Mammary epithelial cell (primary cell): Measurements from ENCODE around the gene FGF21.

Source experiments
- EZH2 ChIP-seq: IDR thresholded peaks from 2 replicates; pipeline ENCODE4 v1.6.1; 2012; ENCODE audit warnings: low read length, inconsistent platforms, borderline replicate concordance
- TF ChIP-seq, protein P1 (sequence below), 2 donors: IDR thresholded peaks in 1 of 2; conservative IDR thresholded peaks in 1 of 2; 2 replicates each; pipeline ENCODE4 v1.5.1; 2011 to 2012; ENCODE audit warnings: inconsistent platforms in 2 of 2, low read length in 2 of 2, mild to moderate bottlenecking in 2 of 2, control low read depth in 1 of 2, low read depth in 1 of 2; ENCODE audit not compliant: insufficient read depth in 1 of 2; ENCODE audit errors: extremely low read depth in 1 of 2

DNA sequence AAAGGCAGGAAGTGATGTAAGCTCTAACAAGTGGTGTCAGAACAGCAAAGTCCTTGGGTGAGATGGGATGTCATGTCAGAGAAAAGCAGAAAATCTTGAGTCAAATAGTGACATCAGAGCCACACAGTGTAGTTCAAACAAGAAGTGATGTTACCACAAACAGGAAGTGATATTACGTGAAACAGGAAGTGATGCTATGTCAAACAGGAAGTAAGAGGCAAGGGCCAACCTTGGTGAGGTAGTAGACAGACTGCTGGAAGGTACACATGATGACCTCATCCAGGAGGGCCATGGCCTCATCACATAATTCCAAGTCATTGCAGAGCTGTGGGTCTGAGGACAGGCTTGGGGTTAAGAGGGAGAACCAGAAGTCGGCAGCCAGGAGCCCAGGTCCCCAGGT lies 28.8 kb upstream of the FGF21 start:
- TF ChIP-seq, protein P1, sequence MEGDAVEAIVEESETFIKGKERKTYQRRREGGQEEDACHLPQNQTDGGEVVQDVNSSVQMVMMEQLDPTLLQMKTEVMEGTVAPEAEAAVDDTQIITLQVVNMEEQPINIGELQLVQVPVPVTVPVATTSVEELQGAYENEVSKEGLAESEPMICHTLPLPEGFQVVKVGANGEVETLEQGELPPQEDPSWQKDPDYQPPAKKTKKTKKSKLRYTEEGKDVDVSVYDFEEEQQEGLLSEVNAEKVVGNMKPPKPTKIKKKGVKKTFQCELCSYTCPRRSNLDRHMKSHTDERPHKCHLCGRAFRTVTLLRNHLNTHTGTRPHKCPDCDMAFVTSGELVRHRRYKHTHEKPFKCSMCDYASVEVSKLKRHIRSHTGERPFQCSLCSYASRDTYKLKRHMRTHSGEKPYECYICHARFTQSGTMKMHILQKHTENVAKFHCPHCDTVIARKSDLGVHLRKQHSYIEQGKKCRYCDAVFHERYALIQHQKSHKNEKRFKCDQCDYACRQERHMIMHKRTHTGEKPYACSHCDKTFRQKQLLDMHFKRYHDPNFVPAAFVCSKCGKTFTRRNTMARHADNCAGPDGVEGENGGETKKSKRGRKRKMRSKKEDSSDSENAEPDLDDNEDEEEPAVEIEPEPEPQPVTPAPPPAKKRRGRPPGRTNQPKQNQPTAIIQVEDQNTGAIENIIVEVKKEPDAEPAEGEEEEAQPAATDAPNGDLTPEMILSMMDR (conservative IDR thresholded peaks at IDR 0.05 in 1 of 2, IDR thresholded peaks at IDR 0.05 in 1 of 2; ENCODE audit: extremely low read depth in 1 of 2, insufficient read depth in 1 of 2, low read depth in 1 of 2, low read length in 2 of 2), result no peak
- TF ChIP-seq EZH2, result no peak
